Activated CD4-positive, alpha-beta T cell treated with anti-CD3 and anti-CD28 coated beads, Interleukin-2, amount 50 U/mL, for 4 hours (primary cell): Measurements from ENCODE around the gene KRT15.
"Not testable (repeated sequence)": the region's sequence is repeated elsewhere in the genome, so short reads cannot be mapped to it uniquely, and the experiment has no call there.

Experiments
- DNase-seq, 2 experiments: peaks; one replicate each; pipeline ENCODE4 v3.0.0-alpha.2; 2020

KRT15 gene

GRCh38 chr17:41542786-41543185, 24.1 kb upstream of the KRT15 start:
- DNase-seq, result not testable (repeated sequence)

GRCh38 chr17:41542357-41542756, 23.7 kb upstream of the KRT15 start:
- no peak for DNase-seq

GRCh38 chr17:41540921-41541625, 22.4 kb upstream of the KRT15 start:
- no peak for DNase-seq

- DNase-seq, result no peak
These were observed 21.4 kb upstream of the KRT15 start for GRCh38 chr17:41539979-41540701.

GRCh38 chr17:41539071-41539492, 20.4 kb upstream of the KRT15 start:
- no peak for DNase-seq

- DNase-seq, result no peak
These were observed 19.9 kb upstream of the KRT15 start for GRCh38 chr17:41538565-41538991.

- DNase-seq, result no peak
These were observed 19.3 kb upstream of the KRT15 start for GRCh38 chr17:41537990-41538389.

GRCh38 chr17:41537614-41537954, 18.9 kb upstream of the KRT15 start:
- DNase-seq, result no peak

GRCh38 chr17:41536741-41537613, 18.3 kb upstream of the KRT15 start:
- DNase-seq, result no peak

- DNase-seq, result no peak
These were observed 17.2 kb upstream of the KRT15 start for GRCh38 chr17:41535764-41536481.

- no peak for DNase-seq
These were observed 16.3 kb upstream of the KRT15 start for GRCh38 chr17:41534899-41535546.

GRCh38 chr17:41533613-41534012, 14.9 kb upstream of the KRT15 start:
- no peak for DNase-seq

GRCh38 chr17:41532947-41533570, 14.4 kb upstream of the KRT15 start:
- no peak for DNase-seq

- DNase-seq, result no peak
These were observed 13.3 kb upstream of the KRT15 start for GRCh38 chr17:41531993-41532392.

GRCh38 chr17:41530062-41531048, 11.7 kb upstream of the KRT15 start:
- DNase-seq, result no peak

- DNase-seq, result no peak
These were observed 10.8 kb upstream of the KRT15 start for GRCh38 chr17:41529491-41529915.

GRCh38 chr17:41528959-41529353, 10.3 kb upstream of the KRT15 start:
- no peak for DNase-seq

GRCh38 chr17:41527063-41528023, 8.7 kb upstream of the KRT15 start:
- no peak for DNase-seq

GRCh38 chr17:41524261-41524660, 5.6 kb upstream of the KRT15 start:
- DNase-seq, result no peak
